K562 (cell line): ENCODE measurements around the gene DCUN1D3. TPM values are rescaled to one million over a fixed set of nuclear protein-coding genes. Genes with fewer than 3 reads are reported as not detected.
A peak's percentile ranks its signal among the peaks of the same experiment; 100 is the strongest.

Experiments
- ETS2 ChIP-seq: IDR thresholded peaks from 2 replicates; pipeline ENCODE4 v1.6.1; 2016; ENCODE audit warnings: borderline replicate concordance, missing genetic modification characterization, mild to moderate bottlenecking, moderate library complexity, missing compliant biosample characterization; ENCODE audit not compliant: poor library complexity, severe bottlenecking
- FOS ChIP-seq: IDR thresholded peaks from 3 replicates; pipeline ENCODE4 v1.6.1; 2011; ENCODE audit not compliant: insufficient read length; ENCODE audit errors: extremely low read depth
- MCM2 ChIP-seq: fragments of 450-650 bp; IDR thresholded peaks from 2 replicates; pipeline ENCODE4 v1.6.1; 2017; ENCODE audit warnings: low read depth, mild to moderate bottlenecking
- MGA ChIP-seq: fragments of 450-650 bp; IDR thresholded peaks from 2 replicates; pipeline ENCODE4 v1.6.1; 2016; ENCODE audit warnings: mild to moderate bottlenecking, moderate library complexity
- MYC ChIP-seq, 2 experiments: fragments of 250-450 bp in 1 of 2; sonication (Bioruptor Pico) in 1 of 2; IDR thresholded peaks; 2 replicates each; pipeline versions ENCODE4 v1.5.1 to v1.6.1; 2012 to 2021; ENCODE audit warnings: low read depth in 2 of 2, borderline replicate concordance in 1 of 2, improper control_type of control experiment in 1 of 2, low read length in 1 of 2, mild to moderate bottlenecking in 1 of 2, moderate library complexity in 1 of 2
- NFRKB ChIP-seq: fragments of 450-650 bp; IDR thresholded peaks from 2 replicates; pipeline ENCODE4 v1.6.1; 2016; ENCODE audit warnings: low read depth
- POLR2AphosphoS5 ChIP-seq: IDR thresholded peaks from 2 replicates; pipeline ENCODE4 v1.6.1; 2011; ENCODE audit warnings: mild to moderate bottlenecking, low read depth, low read length, moderate library complexity; ENCODE audit not compliant: control insufficient read depth, insufficient read depth
- RUNX1 ChIP-seq: sonication (generic); IDR thresholded peaks from 2 replicates; pipeline ENCODE4 v1.6.1; 2016; ENCODE audit warnings: antibody characterized with exemption, low read depth
- SIN3A ChIP-seq, 2 experiments: fragments of 150-350 bp in 1 of 2; IDR thresholded peaks; 2 replicates each; pipeline ENCODE4 v1.6.1; 2011 to 2016; ENCODE audit warnings: borderline replicate concordance in 2 of 2, low read depth in 2 of 2, low read length in 2 of 2, mild to moderate bottlenecking in 2 of 2, moderate library complexity in 2 of 2; ENCODE audit not compliant: control insufficient read depth in 1 of 2
- SRSF7 ChIP-seq: fragments of 200-400 bp; formaldehyde crosslinking; optimal IDR thresholded peaks from 2 replicates; pipeline ENCODE3; 2017; ENCODE audit warnings: mild to moderate bottlenecking, low read depth, low read length
- STAT5A ChIP-seq: IDR thresholded peaks from 2 replicates; pipeline ENCODE4 v1.6.1; 2012; ENCODE audit warnings: low read length, inconsistent platforms, borderline replicate concordance
- TAL1 ChIP-seq: fragments of 450-650 bp; IDR thresholded peaks from 2 replicates; pipeline ENCODE4 v1.6.1; 2016; ENCODE audit warnings: mild to moderate bottlenecking
- polyA plus RNA-seq, 8 experiments: library from polyadenylated mRNA; depleted of rRNA in 4 of 8; stranded (reverse) in 5 of 8; unstranded in 3 of 8; fragments of >200 nt; fragmentation: Nextera tagmentation in 2 of 8; fragmentation: Illumina TruSeq in 1 of 8; extraction: Ambion mirVana in 2 of 8; extraction: Trizol in 1 of 8; gene quantifications; 2 replicates each; pipeline versions ENCODE4 v1.2.1 to v1.2.3, GENCODE V29; 2011 to 2014; ENCODE audit warnings: inconsistent platforms in 1 of 8, missing spikeins in 1 of 8
- total RNA-seq, 7 experiments: library from RNA; depleted of rRNA in 6 of 7; stranded (reverse); fragments of >200 nt in 6 of 7; fragmentation: Illumina TruSeq in 2 of 7; extraction: Trizol in 2 of 7; gene quantifications; 2 replicates each; pipeline versions ENCODE4 v1.2.1 to v1.2.3, GENCODE V29; 2011 to 2021; ENCODE audit warnings: low replicate concordance in 1 of 7
- TF ChIP-seq, protein P1 (sequence below): fragments of 200-400 bp; formaldehyde crosslinking; IDR thresholded peaks from 2 replicates; pipeline ENCODE4 v1.6.1; 2017; ENCODE audit warnings: mild to moderate bottlenecking, low read depth, low read length, moderate library complexity

DCUN1D3 gene
- total and polyA plus RNA-seq, 9 of the 15 experiments (the other 6 are each of a cell fraction or from before 2014, with no cell fraction given): 1.0 to 4.7 (median 2.2) TPM

DNA sequence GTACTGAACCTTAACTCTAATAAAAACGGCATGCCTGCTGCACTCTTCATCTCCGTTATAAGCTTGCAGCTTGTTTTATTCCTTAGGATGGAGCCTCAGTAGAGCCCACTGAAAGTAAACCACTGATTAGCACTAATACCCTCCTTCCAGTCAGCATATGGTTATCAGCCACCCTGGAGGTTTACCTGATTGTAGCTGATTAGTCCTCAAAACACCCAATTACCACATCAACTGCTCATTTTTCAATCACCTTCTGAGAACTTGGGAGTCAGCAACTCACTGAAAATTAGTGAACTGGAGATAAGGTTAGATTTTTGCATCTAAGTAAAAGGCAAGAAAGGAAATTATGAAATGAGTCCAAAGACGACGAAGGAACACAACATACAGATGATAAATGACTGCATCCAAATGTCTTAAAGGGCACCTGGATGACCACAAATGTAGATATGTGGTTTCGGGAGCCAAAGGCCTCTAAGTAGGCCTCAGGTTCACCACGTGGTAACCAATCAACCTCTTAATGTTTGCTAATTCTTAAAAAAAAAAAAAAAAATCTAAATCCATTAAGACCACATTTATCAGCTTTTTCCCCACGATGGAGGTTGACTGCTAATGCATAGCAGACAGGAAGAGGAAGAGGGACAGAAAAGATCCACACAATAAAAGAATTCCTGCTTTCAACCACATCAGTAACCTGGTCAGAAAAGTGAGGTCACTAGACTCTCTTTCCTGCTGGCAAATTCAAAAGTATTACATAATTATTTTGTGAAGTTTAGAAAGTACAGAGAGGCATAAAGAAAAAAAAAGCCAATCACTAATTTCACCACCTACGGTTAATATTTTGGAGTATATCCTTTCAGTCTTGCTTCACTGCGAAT lies 28.0 kb downstream of the DCUN1D3 start (continued):
- TF ChIP-seq SRSF7 (no peak), NFRKB (no peak), ETS2 (tag) (no peak), MCM2 (no peak), MGA (no peak), TAL1 (peak; percentile 54), POLR2AphosphoS5 (no peak), RUNX1 (no peak), FOS (no peak), STAT5A (0 out of 2 replicates have a peak, but pooled peaks have one; percentile 23), SIN3A (IDR thresholded peaks at IDR 0.05; ENCODE audit: borderline replicate concordance in 2 of 2, control insufficient read depth in 1 of 2, low read depth in 2 of 2, low read length in 2 of 2) (no peak), MYC (IDR thresholded peaks at IDR 0.05; ENCODE audit: low read depth, low read length) (no peak), MYC (CRISPR knock-in tag; IDR thresholded peaks at IDR 0.05; ENCODE audit: borderline replicate concordance, low read depth) (no peak)
- TF ChIP-seq, protein P1, sequence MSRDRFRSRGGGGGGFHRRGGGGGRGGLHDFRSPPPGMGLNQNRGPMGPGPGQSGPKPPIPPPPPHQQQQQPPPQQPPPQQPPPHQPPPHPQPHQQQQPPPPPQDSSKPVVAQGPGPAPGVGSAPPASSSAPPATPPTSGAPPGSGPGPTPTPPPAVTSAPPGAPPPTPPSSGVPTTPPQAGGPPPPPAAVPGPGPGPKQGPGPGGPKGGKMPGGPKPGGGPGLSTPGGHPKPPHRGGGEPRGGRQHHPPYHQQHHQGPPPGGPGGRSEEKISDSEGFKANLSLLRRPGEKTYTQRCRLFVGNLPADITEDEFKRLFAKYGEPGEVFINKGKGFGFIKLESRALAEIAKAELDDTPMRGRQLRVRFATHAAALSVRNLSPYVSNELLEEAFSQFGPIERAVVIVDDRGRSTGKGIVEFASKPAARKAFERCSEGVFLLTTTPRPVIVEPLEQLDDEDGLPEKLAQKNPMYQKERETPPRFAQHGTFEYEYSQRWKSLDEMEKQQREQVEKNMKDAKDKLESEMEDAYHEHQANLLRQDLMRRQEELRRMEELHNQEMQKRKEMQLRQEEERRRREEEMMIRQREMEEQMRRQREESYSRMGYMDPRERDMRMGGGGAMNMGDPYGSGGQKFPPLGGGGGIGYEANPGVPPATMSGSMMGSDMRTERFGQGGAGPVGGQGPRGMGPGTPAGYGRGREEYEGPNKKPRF: no peak
